Panc1 (cell line): ENCODE measurements around the gene PTRH1. TPM values are rescaled to one million over a fixed set of nuclear protein-coding genes. Genes with fewer than 3 reads are reported as not detected.

Experiments used
- ATAC-seq: fragments of 200-7000 bp; cut with Tn5 transposase; 2 replicates; pipeline ENCODE4 v1.9.1; 2020; ENCODE audit warnings: mild to moderate bottlenecking, moderate library complexity
- BruUV-seq: library from RNA; stranded (reverse); fragments of 400-500 nt; replicated peaks from 2 replicates; lab custom pipeline; 2021; lab: Mats Ljungman, UMichigan
- CTCF ChIA-PET: fragments of 300-600 bp; sonication (Branson Sonifier 250); formaldehyde crosslinking; loops from one replicate; lab custom pipeline; 2022; ENCODE audit warnings: antibody characterized with exemption; lab: Charles Lee
- POLR2A ChIA-PET: fragments of 300-600 bp; sonication (Branson Sonifier 250); formaldehyde crosslinking; loops from one replicate; lab custom pipeline; 2022; ENCODE audit warnings: antibody characterized with exemption; lab: Charles Lee
- DNase-seq: peaks from one replicate; pipeline ENCODE4 v3.0.0-alpha.2; 2010; ENCODE audit warnings: low read depth, low spot score
- H3K27ac ChIP-seq: 2 replicates; pipeline ENCODE4 v1.5.1; 2011; ENCODE audit warnings: mild to moderate bottlenecking, low read length, inconsistent platforms
- H3K27me3 ChIP-seq: fragments of 200-500 bp; sonication (Bioruptor generic); 2 replicates; pipeline ENCODE4 v1.6.0; 2014; ENCODE audit warnings: low read length, inconsistent platforms; ENCODE audit not compliant: control insufficient read depth, insufficient read depth
- H3K36me3 ChIP-seq: fragments of 200-500 bp; sonication (Bioruptor generic); 2 replicates; pipeline ENCODE4 v1.5.1; 2014; ENCODE audit warnings: inconsistent platforms, mild to moderate bottlenecking, low read length, moderate library complexity; ENCODE audit not compliant: control insufficient read depth, insufficient read depth
- H3K4me1 ChIP-seq: 2 replicates; pipeline ENCODE4 v1.5.1; 2011; ENCODE audit warnings: inconsistent platforms, mild to moderate bottlenecking, low read length, moderate library complexity; ENCODE audit not compliant: control insufficient read depth, insufficient read depth
- H3K4me3 ChIP-seq, 2 experiments: 2 replicates each; pipeline ENCODE4 v1.5.1; 2011 to 2012; ENCODE audit warnings: low read depth in 2 of 2, low read length in 2 of 2, mild to moderate bottlenecking in 2 of 2, inconsistent platforms in 1 of 2, moderate library complexity in 1 of 2
- H3K9me3 ChIP-seq: fragments of 200-500 bp; sonication (Bioruptor generic); 2 replicates; pipeline ENCODE4 v1.5.1; 2014; ENCODE audit warnings: low read depth, mild to moderate bottlenecking, inconsistent platforms, low read length, moderate library complexity; ENCODE audit not compliant: control insufficient read depth, insufficient read depth
- CTCF ChIP-seq: fragments of 450-650 bp; IDR thresholded peaks from 2 replicates; pipeline ENCODE4 v1.5.1; 2017; ENCODE audit warnings: mild to moderate bottlenecking
- POLR2AphosphoS5 ChIP-seq: IDR thresholded peaks from 2 replicates; pipeline ENCODE4 v1.6.1; 2012; ENCODE audit warnings: mild to moderate bottlenecking, low read depth, low read length, moderate library complexity
- REST ChIP-seq, 2 experiments: IDR thresholded peaks; 2 replicates each; pipeline ENCODE4 v1.6.1; 2011 to 2012; ENCODE audit warnings: low read depth in 2 of 2, control low read depth in 1 of 2, low read length in 1 of 2, mild to moderate bottlenecking in 1 of 2, moderate library complexity in 1 of 2; ENCODE audit not compliant: insufficient read depth in 1 of 2
- SIN3A ChIP-seq: IDR thresholded peaks from 2 replicates; pipeline ENCODE4 v1.6.1; 2012; ENCODE audit warnings: low read depth, mild to moderate bottlenecking, low read length, moderate library complexity, borderline replicate concordance; ENCODE audit not compliant: insufficient read depth
- TCF7L2 ChIP-seq: IDR thresholded peaks from 2 replicates; pipeline ENCODE4 v1.6.1; 2011; ENCODE audit warnings: mild to moderate bottlenecking, low read depth, low read length, inconsistent platforms
- in situ Hi-C: cut with HindIII; loops from 2 replicates; pipeline ENCODE4 v1.10.0; 2016; ENCODE audit warnings: low sequenced_read_pairs, low pct_unique_long_range_greater_than_20kb
- intact Hi-C: fragments of 100-400 bp; cut with micrococcal nuclease; formaldehyde crosslinking; loops from one replicate; pipeline ENCODE4 v1.10.0; 2022; ENCODE audit not compliant: unreplicated experiment
- total RNA-seq: library from RNA; stranded (reverse); gene quantifications from one replicate; pipeline ENCODE4 v1.2.1, GENCODE V29; 2021; ENCODE audit not compliant: unreplicated experiment

PTRH1 gene
- total RNA-seq, 1 experiment from 2014 or later = 13.8 TPM

- H3K4me1 ChIP-seq = no peaks in the 10 kb centered on the region
- ChIA-PET CTCF (no interaction called here), POLR2A (no interaction called here)
- ATAC-seq (peak; percentile 79), DNase-seq (no peak)
- no peak overlapping the region for H3K4me3 ChIP-seq
- in situ Hi-C loops = no loop called here
- no peaks in the 10 kb centered on the region for H3K36me3 ChIP-seq
- H3K9me3 ChIP-seq = no peaks in the 10 kb centered on the region
- intact Hi-C loops = no loop called here
- BruUV-seq = no TSS peak
- TF ChIP-seq TCF7L2 = no peak
- no peak overlapping the region for H3K27ac ChIP-seq
- H3K27me3 ChIP-seq = no peaks in the 10 kb centered on the region
These were observed 30.9 kb downstream of the PTRH1 start for GRCh38 chr9:127684576-127684975.

GRCh38 chr9:127683723-127684122 is 31.7 kb downstream of the PTRH1 start:
- in situ Hi-C loops (no loop called here), intact Hi-C loops (no loop called here)
- no peak for DNase-seq
- no peak for ATAC-seq
- H3K27me3 ChIP-seq = no peaks in the 10 kb centered on the region
- POLR2A ChIA-PET = no interaction called here
- H3K9me3 ChIP-seq = no peaks in the 10 kb centered on the region
- BruUV-seq = no TSS peak
- CTCF ChIA-PET = no interaction called here
- no peaks in the 10 kb centered on the region for H3K4me1 ChIP-seq
- no peak overlapping the region for H3K4me3 ChIP-seq
- TF ChIP-seq SIN3A (no peak), CTCF (no peak), TCF7L2 (no peak), POLR2AphosphoS5 (no peak)
- no peak overlapping the region for H3K27ac ChIP-seq
- no peaks in the 10 kb centered on the region for H3K36me3 ChIP-seq

GRCh38 chr9:127682351-127683136 is 32.9 kb downstream of the PTRH1 start:
- Histone ChIP-seq H3K27me3 (no peaks in the 10 kb centered on the region), H3K9me3 (no peaks in the 10 kb centered on the region), H3K4me1 (no peaks in the 10 kb centered on the region), H3K27ac (no peak overlapping the region), H3K4me3 (no peak overlapping the region), H3K36me3 (no peaks in the 10 kb centered on the region; the same call in 1 of the 2 replicates)
- BruUV-seq = no TSS peak
- ATAC-seq (no peak), DNase-seq (no peak)
- intact Hi-C loops = no loop called here
- POLR2A ChIA-PET = no interaction called here
- TF ChIP-seq CTCF (no peak), SIN3A (no peak), REST (IDR thresholded peaks at IDR 0.05; ENCODE audit: insufficient read depth in 1 of 2, low read depth in 2 of 2, low read length in 1 of 2) (no peak), TCF7L2 (no peak), POLR2AphosphoS5 (no peak)
- CTCF ChIA-PET = no interaction called here
- in situ Hi-C loops = no loop called here
